K562 (cell line): Measurements from ENCODE around the gene BIRC5. TPM values are rescaled to one million over a fixed set of nuclear protein-coding genes. Genes with fewer than 3 reads are reported as not detected.

Experiments
- CXXC5 ChIP-seq: fragments of 250-450 bp; sonication (Bioruptor Pico); IDR thresholded peaks from 2 replicates; pipeline ENCODE4 v1.8.0; 2022; ENCODE audit warnings: inconsistent platforms, mild to moderate bottlenecking, moderate library complexity
- E2F3 ChIP-seq: fragments of 250-450 bp; sonication (Bioruptor Pico); IDR thresholded peaks from 2 replicates; pipeline ENCODE4 v1.4.0; 2020; ENCODE audit warnings: mild to moderate bottlenecking
- ELF2 ChIP-seq: fragments of 250-450 bp; sonication (Bioruptor Pico); IDR thresholded peaks from 2 replicates; pipeline ENCODE4 v1.5.0; 2021; ENCODE audit warnings: mild to moderate bottlenecking
- HCFC1 ChIP-seq: IDR thresholded peaks from 2 replicates; pipeline ENCODE4 v1.6.1; 2012; ENCODE audit warnings: low read depth, low read length, improper control_type of control experiment
- HNRNPUL1 ChIP-seq: fragments of 200-400 bp; formaldehyde crosslinking; IDR thresholded peaks from 2 replicates; pipeline ENCODE4 v1.6.1; 2017; ENCODE audit warnings: low read length
- MCM7 ChIP-seq, 2 experiments: fragments of 450-650 bp; IDR thresholded peaks; 2 replicates each; pipeline ENCODE4 v1.6.1; 2016 to 2018
- NCOA2 ChIP-seq, 2 experiments: fragments of 450-650 bp; IDR thresholded peaks; 2 replicates each; pipeline ENCODE4 v1.6.1; 2018; ENCODE audit warnings: mild to moderate bottlenecking in 2 of 2, moderate library complexity in 1 of 2; ENCODE audit not compliant: partially characterized antibody in 2 of 2
- POLR2A ChIP-seq: fragments of 450-650 bp; conservative IDR thresholded peaks from 2 replicates; pipeline ENCODE4 v1.6.1; 2016
- STAT5B ChIP-seq: fragments of 250-450 bp; sonication (Bioruptor Pico); IDR thresholded peaks from 2 replicates; pipeline ENCODE4 v1.8.0; 2021; ENCODE audit warnings: mild to moderate bottlenecking, inconsistent platforms
- TEAD1 ChIP-seq, 2 experiments: fragments of 450-650 bp in 1 of 2; sonication (generic) in 1 of 2; formaldehyde crosslinking; IDR thresholded peaks; 2 replicates each; pipeline versions ENCODE4 v1.4.0 to v1.8.0; 2020 to 2022; ENCODE audit warnings: mild to moderate bottlenecking in 2 of 2, missing genetic modification reagents in 1 of 2
- TEAD4 ChIP-seq, 2 experiments: sonication (generic) in 1 of 2; formaldehyde crosslinking in 1 of 2; IDR thresholded peaks; 2 replicates each; pipeline versions ENCODE4 v1.6.1 to v1.8.0; 2012 to 2022; ENCODE audit warnings: borderline replicate concordance in 1 of 2, inconsistent platforms in 1 of 2, low read length in 1 of 2, mild to moderate bottlenecking in 1 of 2, missing genetic modification reagents in 1 of 2
- ZNF165 ChIP-seq: fragments of 250-450 bp; sonication (Bioruptor Pico); IDR thresholded peaks from 2 replicates; pipeline ENCODE4 v1.4.0; 2020; ENCODE audit warnings: borderline replicate concordance
- ZNF347 ChIP-seq: fragments of 450-650 bp; formaldehyde crosslinking; IDR thresholded peaks from 2 replicates; pipeline ENCODE4 v1.4.0; 2020; ENCODE audit warnings: low read depth, mild to moderate bottlenecking, moderate library complexity
- ZSCAN29 ChIP-seq: fragments of 450-650 bp; IDR thresholded peaks from 2 replicates; pipeline ENCODE4 v1.6.1; 2017
- polyA plus RNA-seq, 8 experiments: library from polyadenylated mRNA; depleted of rRNA in 4 of 8; stranded (reverse) in 5 of 8; unstranded in 3 of 8; fragments of >200 nt; fragmentation: Nextera tagmentation in 2 of 8; fragmentation: Illumina TruSeq in 1 of 8; extraction: Ambion mirVana in 2 of 8; extraction: Trizol in 1 of 8; gene quantifications; 2 replicates each; pipeline versions ENCODE4 v1.2.1 to v1.2.3, GENCODE V29; 2011 to 2014; ENCODE audit warnings: inconsistent platforms in 1 of 8, missing spikeins in 1 of 8
- total RNA-seq, 7 experiments: library from RNA; depleted of rRNA in 6 of 7; stranded (reverse); fragments of >200 nt in 6 of 7; fragmentation: Illumina TruSeq in 2 of 7; extraction: Trizol in 2 of 7; gene quantifications; 2 replicates each; pipeline versions ENCODE4 v1.2.1 to v1.2.3, GENCODE V29; 2011 to 2021; ENCODE audit warnings: low replicate concordance in 1 of 7
- TF ChIP-seq, protein P1 (sequence below): fragments of 200-800 bp; sonication (Bioruptor generic); IDR thresholded peaks from 2 replicates; pipeline ENCODE4 v1.6.1; 2016; ENCODE audit warnings: missing genetic modification characterization, missing compliant biosample characterization
- TF ChIP-seq, protein P2 (sequence below): fragments of 450-650 bp; IDR thresholded peaks from 2 replicates; pipeline ENCODE4 v1.6.1; 2014; ENCODE audit warnings: low read depth, mild to moderate bottlenecking, moderate library complexity, borderline replicate concordance
- TF ChIP-seq, protein P3 (sequence below): conservative IDR thresholded peaks from 2 replicates; pipeline ENCODE4 v1.6.1; 2011; ENCODE audit warnings: low read depth, mild to moderate bottlenecking, low read length; ENCODE audit not compliant: control insufficient read depth

BIRC5 gene
- total and polyA plus RNA-seq, 9 of the 15 experiments (the other 6 are each of a cell fraction or from before 2014, with no cell fraction given), result 64.4 to 140 (median 101) TPM

DNA sequence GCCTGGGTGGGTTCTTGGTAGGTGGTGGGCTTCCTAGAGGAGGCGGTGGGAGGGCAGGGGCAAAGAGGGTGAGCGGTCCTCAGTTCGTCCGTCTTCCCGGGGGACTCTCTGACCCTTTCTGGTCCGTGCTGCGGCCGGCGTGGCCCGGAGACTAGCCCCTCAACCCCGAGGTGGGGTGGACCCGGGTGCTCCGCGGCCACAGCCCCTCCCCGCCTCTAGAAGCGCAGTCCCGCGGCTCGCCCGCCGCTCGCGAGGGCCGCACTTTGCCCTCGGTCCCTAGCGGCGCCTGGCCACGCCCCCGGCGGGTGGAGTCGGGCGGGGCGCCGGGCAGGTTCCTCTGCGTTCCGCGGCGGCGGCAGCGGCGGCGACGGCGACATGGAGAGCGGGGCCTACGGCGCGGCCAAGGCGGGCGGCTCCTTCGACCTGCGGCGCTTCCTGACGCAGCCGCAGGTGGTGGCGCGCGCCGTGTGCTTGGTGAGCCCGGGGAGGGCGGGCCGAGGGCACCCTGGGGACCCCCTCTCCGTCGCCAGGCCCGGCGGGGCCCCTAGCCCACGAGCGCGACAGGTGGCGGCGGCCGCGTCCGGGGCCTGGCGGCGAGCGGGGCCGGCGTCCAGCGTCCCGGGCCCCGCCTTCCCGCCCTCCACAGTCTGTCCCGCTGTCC lies 45.7 kb upstream of the BIRC5 start, which contains the start of gene SYNGR2 (continued):
- TF ChIP-seq ZNF347 (CRISPR knock-in tag), result no peak
- TF ChIP-seq STAT5B (CRISPR knock-in tag), result no peak
- TF ChIP-seq, protein P1, sequence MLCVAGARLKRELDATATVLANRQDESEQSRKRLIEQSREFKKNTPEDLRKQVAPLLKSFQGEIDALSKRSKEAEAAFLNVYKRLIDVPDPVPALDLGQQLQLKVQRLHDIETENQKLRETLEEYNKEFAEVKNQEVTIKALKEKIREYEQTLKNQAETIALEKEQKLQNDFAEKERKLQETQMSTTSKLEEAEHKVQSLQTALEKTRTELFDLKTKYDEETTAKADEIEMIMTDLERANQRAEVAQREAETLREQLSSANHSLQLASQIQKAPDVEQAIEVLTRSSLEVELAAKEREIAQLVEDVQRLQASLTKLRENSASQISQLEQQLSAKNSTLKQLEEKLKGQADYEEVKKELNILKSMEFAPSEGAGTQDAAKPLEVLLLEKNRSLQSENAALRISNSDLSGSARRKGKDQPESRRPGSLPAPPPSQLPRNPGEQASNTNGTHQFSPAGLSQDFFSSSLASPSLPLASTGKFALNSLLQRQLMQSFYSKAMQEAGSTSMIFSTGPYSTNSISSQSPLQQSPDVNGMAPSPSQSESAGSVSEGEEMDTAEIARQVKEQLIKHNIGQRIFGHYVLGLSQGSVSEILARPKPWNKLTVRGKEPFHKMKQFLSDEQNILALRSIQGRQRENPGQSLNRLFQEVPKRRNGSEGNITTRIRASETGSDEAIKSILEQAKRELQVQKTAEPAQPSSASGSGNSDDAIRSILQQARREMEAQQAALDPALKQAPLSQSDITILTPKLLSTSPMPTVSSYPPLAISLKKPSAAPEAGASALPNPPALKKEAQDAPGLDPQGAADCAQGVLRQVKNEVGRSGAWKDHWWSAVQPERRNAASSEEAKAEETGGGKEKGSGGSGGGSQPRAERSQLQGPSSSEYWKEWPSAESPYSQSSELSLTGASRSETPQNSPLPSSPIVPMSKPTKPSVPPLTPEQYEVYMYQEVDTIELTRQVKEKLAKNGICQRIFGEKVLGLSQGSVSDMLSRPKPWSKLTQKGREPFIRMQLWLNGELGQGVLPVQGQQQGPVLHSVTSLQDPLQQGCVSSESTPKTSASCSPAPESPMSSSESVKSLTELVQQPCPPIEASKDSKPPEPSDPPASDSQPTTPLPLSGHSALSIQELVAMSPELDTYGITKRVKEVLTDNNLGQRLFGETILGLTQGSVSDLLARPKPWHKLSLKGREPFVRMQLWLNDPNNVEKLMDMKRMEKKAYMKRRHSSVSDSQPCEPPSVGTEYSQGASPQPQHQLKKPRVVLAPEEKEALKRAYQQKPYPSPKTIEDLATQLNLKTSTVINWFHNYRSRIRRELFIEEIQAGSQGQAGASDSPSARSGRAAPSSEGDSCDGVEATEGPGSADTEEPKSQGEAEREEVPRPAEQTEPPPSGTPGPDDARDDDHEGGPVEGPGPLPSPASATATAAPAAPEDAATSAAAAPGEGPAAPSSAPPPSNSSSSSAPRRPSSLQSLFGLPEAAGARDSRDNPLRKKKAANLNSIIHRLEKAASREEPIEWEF (CRISPR knock-in tag), result no peak
- TF ChIP-seq HCFC1, result peak; percentile 35; the same call in 1 of the 2 replicates
- TF ChIP-seq POLR2A, result no peak; the same call in 1 of the 2 replicates
- 0 out of 4 replicates have a peak, but pooled peaks of 1 of the 2 experiments have one; percentile 37 for TF ChIP-seq TEAD1 (CRISPR knock-in tag; IDR thresholded peaks at IDR 0.05)
- no peak for TF ChIP-seq TEAD4 (IDR thresholded peaks at IDR 0.05; ENCODE audit: low read length)
- TF ChIP-seq TEAD4 (CRISPR knock-in tag; IDR thresholded peaks at IDR 0.05; ENCODE audit: borderline replicate concordance), result no peak
- TF ChIP-seq MCM7 (IDR thresholded peaks at IDR 0.05), result no peak
- TF ChIP-seq ZNF165 (CRISPR knock-in tag), result no peak
- TF ChIP-seq CXXC5 (CRISPR knock-in tag), result peak; percentile 91
- TF ChIP-seq NCOA2 (IDR thresholded peaks at IDR 0.05; ENCODE audit: partially characterized antibody in 2 of 2), result no peak
- no peak for TF ChIP-seq HNRNPUL1
- TF ChIP-seq, protein P2, sequence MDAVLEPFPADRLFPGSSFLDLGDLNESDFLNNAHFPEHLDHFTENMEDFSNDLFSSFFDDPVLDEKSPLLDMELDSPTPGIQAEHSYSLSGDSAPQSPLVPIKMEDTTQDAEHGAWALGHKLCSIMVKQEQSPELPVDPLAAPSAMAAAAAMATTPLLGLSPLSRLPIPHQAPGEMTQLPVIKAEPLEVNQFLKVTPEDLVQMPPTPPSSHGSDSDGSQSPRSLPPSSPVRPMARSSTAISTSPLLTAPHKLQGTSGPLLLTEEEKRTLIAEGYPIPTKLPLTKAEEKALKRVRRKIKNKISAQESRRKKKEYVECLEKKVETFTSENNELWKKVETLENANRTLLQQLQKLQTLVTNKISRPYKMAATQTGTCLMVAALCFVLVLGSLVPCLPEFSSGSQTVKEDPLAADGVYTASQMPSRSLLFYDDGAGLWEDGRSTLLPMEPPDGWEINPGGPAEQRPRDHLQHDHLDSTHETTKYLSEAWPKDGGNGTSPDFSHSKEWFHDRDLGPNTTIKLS, result peak; percentile 41; the same call in 1 of the 2 replicates
- TF ChIP-seq ELF2, result no peak
- no peak for TF ChIP-seq ZSCAN29
- TF ChIP-seq, protein P3, sequence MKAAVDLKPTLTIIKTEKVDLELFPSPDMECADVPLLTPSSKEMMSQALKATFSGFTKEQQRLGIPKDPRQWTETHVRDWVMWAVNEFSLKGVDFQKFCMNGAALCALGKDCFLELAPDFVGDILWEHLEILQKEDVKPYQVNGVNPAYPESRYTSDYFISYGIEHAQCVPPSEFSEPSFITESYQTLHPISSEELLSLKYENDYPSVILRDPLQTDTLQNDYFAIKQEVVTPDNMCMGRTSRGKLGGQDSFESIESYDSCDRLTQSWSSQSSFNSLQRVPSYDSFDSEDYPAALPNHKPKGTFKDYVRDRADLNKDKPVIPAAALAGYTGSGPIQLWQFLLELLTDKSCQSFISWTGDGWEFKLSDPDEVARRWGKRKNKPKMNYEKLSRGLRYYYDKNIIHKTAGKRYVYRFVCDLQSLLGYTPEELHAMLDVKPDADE, result peak; percentile 74
- TF ChIP-seq E2F3 (CRISPR knock-in tag), result no peak
